ENCODE measurements around the gene LHFPL2.

The LHFPL2 gene

GRCh38 chr5:78505860-78506259 lies 142.7 kb downstream of the LHFPL2 start:
- DNase-seq (ENCODE audit: low read depth in 2 of 3, low spot score in 1 of 3): no peak

- DNase-seq (ENCODE audit: low read depth in 2 of 3, low spot score in 1 of 3): no peak
These were observed 143.6 kb downstream of the LHFPL2 start for GRCh38 chr5:78504704-78505677.

- DNase-seq (ENCODE audit: low read depth in 2 of 3, low spot score in 1 of 3): no peak
These were observed 144.5 kb downstream of the LHFPL2 start for GRCh38 chr5:78503958-78504653.

- no peak for DNase-seq (ENCODE audit: low read depth in 2 of 3, low spot score in 1 of 3)
These were observed 146.9 kb downstream of the LHFPL2 start for GRCh38 chr5:78501411-78502352.

- DNase-seq (ENCODE audit: low read depth in 2 of 3, low spot score in 1 of 3): no peak
These were observed 147.7 kb downstream of the LHFPL2 start for GRCh38 chr5:78500871-78501270.

- DNase-seq (ENCODE audit: low read depth in 2 of 3, low spot score in 1 of 3): no peak
These were observed 148.5 kb downstream of the LHFPL2 start for GRCh38 chr5:78500028-78500427.

- DNase-seq (ENCODE audit: low read depth in 2 of 3, low spot score in 1 of 3): no peak
These were observed 149.1 kb downstream of the LHFPL2 start for GRCh38 chr5:78499485-78499884.

GRCh38 chr5:78497573-78498533 lies 150.7 kb downstream of the LHFPL2 start:
- no peak for DNase-seq (ENCODE audit: low read depth in 2 of 3, low spot score in 1 of 3)

- no peak for DNase-seq (ENCODE audit: low read depth in 2 of 3, low spot score in 1 of 3)
These were observed 152.2 kb downstream of the LHFPL2 start for GRCh38 chr5:78496373-78496772.

GRCh38 chr5:78495800-78496199 lies 152.8 kb downstream of the LHFPL2 start:
- no peak for DNase-seq (ENCODE audit: low read depth in 2 of 3, low spot score in 1 of 3)

- DNase-seq (ENCODE audit: low read depth in 2 of 3, low spot score in 1 of 3): no peak
These were observed 155.9 kb downstream of the LHFPL2 start for GRCh38 chr5:78492650-78493049.

- no peak for DNase-seq (ENCODE audit: low read depth in 2 of 3, low spot score in 1 of 3)
These were observed 156.3 kb downstream of the LHFPL2 start for GRCh38 chr5:78492224-78492623.

- no peak for DNase-seq (ENCODE audit: low read depth in 2 of 3, low spot score in 1 of 3)
These were observed 157.7 kb downstream of the LHFPL2 start for GRCh38 chr5:78490709-78491485.

- DNase-seq (ENCODE audit: low read depth in 2 of 3, low spot score in 1 of 3): no peak
These were observed 160.7 kb downstream of the LHFPL2 start for GRCh38 chr5:78487846-78488245.

GRCh38 chr5:78486218-78486617 lies 162.4 kb downstream of the LHFPL2 start:
- DNase-seq (ENCODE audit: low read depth in 2 of 3, low spot score in 1 of 3): no peak

- no peak for DNase-seq (ENCODE audit: low read depth in 2 of 3, low spot score in 1 of 3)
These were observed 164.6 kb downstream of the LHFPL2 start for GRCh38 chr5:78483809-78484521.

- DNase-seq (ENCODE audit: low read depth in 2 of 3, low spot score in 1 of 3): no peak
These were observed 165.6 kb downstream of the LHFPL2 start for GRCh38 chr5:78482948-78483347.

GRCh38 chr5:78476795-78477194 lies 171.8 kb downstream of the LHFPL2 start:
- DNase-seq (ENCODE audit: low read depth in 2 of 3, low spot score in 1 of 3): no peak

GRCh38 chr5:78475370-78475769 lies 173.2 kb downstream of the LHFPL2 start:
- DNase-seq (ENCODE audit: low read depth in 2 of 3, low spot score in 1 of 3): no peak
